Measurements from ENCODE around the gene EML3.

DNA sequence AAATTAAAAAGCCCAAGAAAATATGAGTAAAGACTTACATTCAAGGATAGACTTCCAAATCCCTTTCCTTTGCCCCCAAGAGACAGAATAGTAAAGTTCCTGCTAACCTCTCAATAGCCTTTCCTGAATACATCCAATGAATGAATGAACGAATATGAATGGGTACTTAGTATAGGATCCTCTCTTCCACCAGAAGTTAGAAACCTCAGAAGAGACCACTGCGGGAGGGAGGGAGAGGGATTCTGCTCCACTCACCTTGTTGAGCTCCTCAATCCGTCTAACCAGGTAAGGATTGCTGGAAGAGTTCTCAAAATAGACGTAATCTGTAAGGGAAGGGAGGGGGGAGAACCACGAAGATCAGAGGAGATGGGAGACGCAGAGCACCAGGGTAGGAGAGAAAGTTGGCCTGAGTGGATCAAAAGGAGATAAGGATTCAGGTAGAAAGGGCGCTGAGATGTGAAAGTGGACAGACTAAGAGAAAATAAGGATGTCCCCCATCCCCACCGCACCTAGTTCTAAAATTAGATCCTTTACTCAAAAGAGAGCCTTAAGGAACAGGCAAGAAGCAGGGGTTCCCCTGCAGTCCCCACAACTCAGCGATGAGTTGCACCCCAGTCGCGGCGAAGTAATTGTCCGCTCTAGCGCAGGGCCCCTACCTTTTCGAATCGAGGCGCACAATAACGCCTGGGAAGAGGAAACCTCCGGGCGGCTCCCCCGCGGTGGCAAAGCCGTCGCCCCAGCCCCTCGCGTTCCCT lies 12.0 kb downstream of the EML3 start:
- TF ChIP-seq POLR2A (IDR thresholded peaks at IDR 0.05; ENCODE audit: low read depth, low read length) (no peak; the same call in 1 of the 2 replicates), TAF1 (IDR thresholded peaks at IDR 0.05; ENCODE audit: borderline replicate concordance, low read depth, low read length) (no peak), POLR2AphosphoS5 (IDR thresholded peaks at IDR 0.05; ENCODE audit: low read depth, low read length) (no peak; the same call in 1 of the 2 replicates)

Measured in GM12892 (cell line).